Measurements from ENCODE around the gene ALKBH6. TPM values are rescaled to one million over a fixed set of nuclear protein-coding genes. Genes with fewer than 3 reads are reported as not detected.
"Not testable (repeated sequence)": the region's sequence is repeated elsewhere in the genome, so short reads cannot be mapped to it uniquely, and the experiment has no call there.

ALKBH6 gene
- total and polyA plus RNA-seq, 4 donors: 10.3 to 25.6 (median 14.6) TPM

GRCh38 chr19:36051637-36052036 is 37.6 kb upstream of the ALKBH6 start:
- DNase-seq (no peak), ATAC-seq (ENCODE audit: low FRiP score) (no peak)
- intact Hi-C loops (cut with DNase I): loop anchor here (5.0 kb wide), 3 partner anchors 39 to 59 kb away; partner anchors contain the start of genes ALKBH6 (in 1 of the 2) and SDHAF1 (in 1 of the 2)
- Histone ChIP-seq H3K9me3 (ENCODE audit: control insufficient read depth, low read length) (no peaks in the 10 kb centered on the region), H3K36me3 (ENCODE audit: control insufficient read depth in 1 of 2, insufficient read depth in 2 of 2, low read length in 1 of 2) (no peaks in the 10 kb centered on the region), H3K4me3 (ENCODE audit: low read length in 2 of 2) (no peak overlapping the region), H3K27me3 (ENCODE audit: control insufficient read depth in 1 of 2, insufficient read depth in 2 of 2, low read length in 1 of 2) (no peaks in the 10 kb centered on the region), H3K27ac (ENCODE audit: low read depth in 1 of 2, low read length in 2 of 2) (no peak overlapping the region), H3K4me1 (ENCODE audit: control insufficient read depth in 1 of 2, insufficient read depth in 2 of 2, low read length in 2 of 2) (no peaks in the 10 kb centered on the region)
- WGBS, 2 donors: 96 to 98% methylated on average over 4 of the region's 4 CpGs

GRCh38 chr19:36051236-36051635 is 37.2 kb upstream of the ALKBH6 start:
- intact Hi-C loops (cut with DNase I): loop anchor here (5.0 kb wide), 3 partner anchors 39 to 59 kb away; partner anchors contain the start of genes ALKBH6 (in 1 of the 2) and SDHAF1 (in 1 of the 2)
- Histone ChIP-seq H3K9me3 (ENCODE audit: control insufficient read depth, low read length) (no peaks in the 10 kb centered on the region), H3K27ac (ENCODE audit: low read depth in 1 of 2, low read length in 2 of 2) (no peak overlapping the region), H3K36me3 (ENCODE audit: control insufficient read depth in 1 of 2, insufficient read depth in 2 of 2, low read length in 1 of 2) (no peaks in the 10 kb centered on the region), H3K4me1 (ENCODE audit: control insufficient read depth in 1 of 2, insufficient read depth in 2 of 2, low read length in 2 of 2) (no peaks in the 10 kb centered on the region), H3K4me3 (ENCODE audit: low read length in 2 of 2) (no peak overlapping the region), H3K27me3 (ENCODE audit: control insufficient read depth in 1 of 2, insufficient read depth in 2 of 2, low read length in 1 of 2) (no peaks in the 10 kb centered on the region)
- 51 to 60% methylated on average over 3 of the region's 3 CpGs for WGBS, 2 donors
- ATAC-seq (ENCODE audit: low FRiP score) (no peak), DNase-seq (no peak)

GRCh38 chr19:36049080-36049698 is 35.2 kb upstream of the ALKBH6 start:
- no peaks in the 10 kb centered on the region for H3K4me1 ChIP-seq (ENCODE audit: control insufficient read depth in 1 of 2, insufficient read depth in 2 of 2, low read length in 2 of 2)
- no peak overlapping the region for H3K4me3 ChIP-seq (ENCODE audit: low read length in 2 of 2)
- no peaks in the 10 kb centered on the region for H3K27me3 ChIP-seq (ENCODE audit: control insufficient read depth in 1 of 2, insufficient read depth in 2 of 2, low read length in 1 of 2)
- H3K36me3 ChIP-seq (ENCODE audit: control insufficient read depth in 1 of 2, insufficient read depth in 2 of 2, low read length in 1 of 2): no peaks in the 10 kb centered on the region
- no peak overlapping the region for H3K27ac ChIP-seq (ENCODE audit: low read depth in 1 of 2, low read length in 2 of 2)
- no peak for ATAC-seq (ENCODE audit: low FRiP score)
- no peaks in the 10 kb centered on the region for H3K9me3 ChIP-seq (ENCODE audit: control insufficient read depth, low read length)
- 94 to 95% methylated on average over 4 of the region's 4 CpGs for WGBS, 2 donors
- no peak for DNase-seq
- intact Hi-C loops (cut with DNase I): no loop called here

GRCh38 chr19:36047835-36048234 is 33.8 kb upstream of the ALKBH6 start:
- no peak for DNase-seq

GRCh38 chr19:36046443-36047050 is 32.5 kb upstream of the ALKBH6 start:
- 86 to 90% methylated on average over 5 of the region's 5 CpGs for WGBS, 2 donors
- Histone ChIP-seq H3K4me3 (ENCODE audit: low read length in 2 of 2) (no peak overlapping the region), H3K36me3 (ENCODE audit: control insufficient read depth in 1 of 2, insufficient read depth in 2 of 2, low read length in 1 of 2) (no peaks in the 10 kb centered on the region), H3K4me1 (ENCODE audit: control insufficient read depth in 1 of 2, insufficient read depth in 2 of 2, low read length in 2 of 2) (no peaks in the 10 kb centered on the region), H3K27ac (ENCODE audit: low read depth in 1 of 2, low read length in 2 of 2) (no peak overlapping the region), H3K27me3 (ENCODE audit: control insufficient read depth in 1 of 2, insufficient read depth in 2 of 2, low read length in 1 of 2) (no peaks in the 10 kb centered on the region), H3K9me3 (ENCODE audit: control insufficient read depth, low read length) (no peaks in the 10 kb centered on the region)
- DNase-seq: no peak
- intact Hi-C loops (cut with DNase I): no loop called here
- no peak for ATAC-seq (ENCODE audit: low FRiP score)

More at GRCh38 chr19:36047835-36048234, 33.8 kb upstream of the ALKBH6 start:
- Histone ChIP-seq H3K27ac (ENCODE audit: low read depth in 1 of 2, low read length in 2 of 2) (no peak overlapping the region), H3K4me3 (ENCODE audit: low read length in 2 of 2) (no peak overlapping the region), H3K36me3 (ENCODE audit: control insufficient read depth in 1 of 2, insufficient read depth in 2 of 2, low read length in 1 of 2) (no peaks in the 10 kb centered on the region), H3K9me3 (ENCODE audit: control insufficient read depth, low read length) (no peaks in the 10 kb centered on the region), H3K27me3 (ENCODE audit: control insufficient read depth in 1 of 2, insufficient read depth in 2 of 2, low read length in 1 of 2) (no peaks in the 10 kb centered on the region), H3K4me1 (ENCODE audit: control insufficient read depth in 1 of 2, insufficient read depth in 2 of 2, low read length in 2 of 2) (no peaks in the 10 kb centered on the region)
- intact Hi-C loops (cut with DNase I): no loop called here
- no peak for ATAC-seq (ENCODE audit: low FRiP score)

- no peak for DNase-seq
- 91 to 96% methylated on average over 2 of the region's 2 CpGs for WGBS, 2 donors
- Histone ChIP-seq H3K36me3 (ENCODE audit: control insufficient read depth in 1 of 2, insufficient read depth in 2 of 2, low read length in 1 of 2) (peaks cover 0 to 1% of the 10 kb centered on the region in 2 donors), H3K27me3 (ENCODE audit: control insufficient read depth in 1 of 2, insufficient read depth in 2 of 2, low read length in 1 of 2) (no peaks in the 10 kb centered on the region), H3K9me3 (ENCODE audit: control insufficient read depth, low read length) (no peaks in the 10 kb centered on the region), H3K4me1 (ENCODE audit: control insufficient read depth in 1 of 2, insufficient read depth in 2 of 2, low read length in 2 of 2) (no peaks in the 10 kb centered on the region), H3K27ac (ENCODE audit: low read depth in 1 of 2, low read length in 2 of 2) (no peak overlapping the region), H3K4me3 (ENCODE audit: low read length in 2 of 2) (no peak overlapping the region)
- intact Hi-C loops (cut with DNase I): no loop called here
- no peak for ATAC-seq (ENCODE audit: low FRiP score)
Measured at GRCh38 chr19:36043952-36044351, 29.9 kb upstream of the ALKBH6 start.

GRCh38 chr19:36041831-36042230 is 27.8 kb upstream of the ALKBH6 start:
- Histone ChIP-seq H3K36me3 (ENCODE audit: control insufficient read depth in 1 of 2, insufficient read depth in 2 of 2, low read length in 1 of 2) (peaks cover 0 to 1% of the 10 kb centered on the region in 2 donors), H3K9me3 (ENCODE audit: control insufficient read depth, low read length) (no peaks in the 10 kb centered on the region), H3K27ac (ENCODE audit: low read depth in 1 of 2, low read length in 2 of 2) (no peak overlapping the region), H3K4me1 (ENCODE audit: control insufficient read depth in 1 of 2, insufficient read depth in 2 of 2, low read length in 2 of 2) (no peaks in the 10 kb centered on the region), H3K4me3 (ENCODE audit: low read length in 2 of 2) (no peak overlapping the region), H3K27me3 (ENCODE audit: control insufficient read depth in 1 of 2, insufficient read depth in 2 of 2, low read length in 1 of 2) (no peaks in the 10 kb centered on the region)
- intact Hi-C loops (cut with DNase I): no loop called here
- DNase-seq: no peak
- ATAC-seq (ENCODE audit: low FRiP score): no peak
- 30 to 34% methylated on average over 3 of the region's 3 CpGs for WGBS, 2 donors

GRCh38 chr19:36041092-36041491 is 27.1 kb upstream of the ALKBH6 start:
- WGBS, 2 donors: 92 to 96% methylated on average over 6 of the region's 6 CpGs
- H3K27me3 ChIP-seq (ENCODE audit: control insufficient read depth in 1 of 2, insufficient read depth in 2 of 2, low read length in 1 of 2); DNase-seq; intact Hi-C loops (cut with DNase I); ATAC-seq (ENCODE audit: low FRiP score); H3K4me3 ChIP-seq (ENCODE audit: low read length in 2 of 2); H3K9me3 ChIP-seq (ENCODE audit: control insufficient read depth, low read length); H3K4me1 ChIP-seq (ENCODE audit: control insufficient read depth in 1 of 2, insufficient read depth in 2 of 2, low read length in 2 of 2); H3K36me3 ChIP-seq (ENCODE audit: control insufficient read depth in 1 of 2, insufficient read depth in 2 of 2, low read length in 1 of 2); H3K27ac ChIP-seq (ENCODE audit: low read depth in 1 of 2, low read length in 2 of 2): not testable (repeated sequence)

- Histone ChIP-seq H3K4me1 (ENCODE audit: control insufficient read depth in 1 of 2, insufficient read depth in 2 of 2, low read length in 2 of 2) (no peaks in the 10 kb centered on the region), H3K27ac (ENCODE audit: low read depth in 1 of 2, low read length in 2 of 2) (no peak overlapping the region), H3K4me3 (ENCODE audit: low read length in 2 of 2) (no peak overlapping the region), H3K36me3 (ENCODE audit: control insufficient read depth in 1 of 2, insufficient read depth in 2 of 2, low read length in 1 of 2) (peaks cover 0 to 1% of the 10 kb centered on the region in 2 donors), H3K27me3 (ENCODE audit: control insufficient read depth in 1 of 2, insufficient read depth in 2 of 2, low read length in 1 of 2) (no peaks in the 10 kb centered on the region), H3K9me3 (ENCODE audit: control insufficient read depth, low read length) (no peaks in the 10 kb centered on the region)
- no peak for ATAC-seq (ENCODE audit: low FRiP score)
- no peak for DNase-seq
- WGBS, 2 donors: 89 to 90% methylated on average over 6 of the region's 6 CpGs
- intact Hi-C loops (cut with DNase I): no loop called here
Measured at GRCh38 chr19:36040495-36040894, 26.5 kb upstream of the ALKBH6 start.

Measured in aorta (tissue), 5 donors.